Measurements from ENCODE around the gene ADGB.

Gene ADGB

GRCh38 chr6:146855889-146856288 lies 257.1 kb downstream of the ADGB start:
- no peak overlapping the region for H3K4me3 ChIP-seq (ENCODE audit: low read depth, low read length)
- no peak for DNase-seq (ENCODE audit: low read depth)
- TF ChIP-seq, protein P1, sequence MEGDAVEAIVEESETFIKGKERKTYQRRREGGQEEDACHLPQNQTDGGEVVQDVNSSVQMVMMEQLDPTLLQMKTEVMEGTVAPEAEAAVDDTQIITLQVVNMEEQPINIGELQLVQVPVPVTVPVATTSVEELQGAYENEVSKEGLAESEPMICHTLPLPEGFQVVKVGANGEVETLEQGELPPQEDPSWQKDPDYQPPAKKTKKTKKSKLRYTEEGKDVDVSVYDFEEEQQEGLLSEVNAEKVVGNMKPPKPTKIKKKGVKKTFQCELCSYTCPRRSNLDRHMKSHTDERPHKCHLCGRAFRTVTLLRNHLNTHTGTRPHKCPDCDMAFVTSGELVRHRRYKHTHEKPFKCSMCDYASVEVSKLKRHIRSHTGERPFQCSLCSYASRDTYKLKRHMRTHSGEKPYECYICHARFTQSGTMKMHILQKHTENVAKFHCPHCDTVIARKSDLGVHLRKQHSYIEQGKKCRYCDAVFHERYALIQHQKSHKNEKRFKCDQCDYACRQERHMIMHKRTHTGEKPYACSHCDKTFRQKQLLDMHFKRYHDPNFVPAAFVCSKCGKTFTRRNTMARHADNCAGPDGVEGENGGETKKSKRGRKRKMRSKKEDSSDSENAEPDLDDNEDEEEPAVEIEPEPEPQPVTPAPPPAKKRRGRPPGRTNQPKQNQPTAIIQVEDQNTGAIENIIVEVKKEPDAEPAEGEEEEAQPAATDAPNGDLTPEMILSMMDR (IDR thresholded peaks at IDR 0.05; ENCODE audit: low read depth, low read length, missing control alignments): no peak

DNA sequence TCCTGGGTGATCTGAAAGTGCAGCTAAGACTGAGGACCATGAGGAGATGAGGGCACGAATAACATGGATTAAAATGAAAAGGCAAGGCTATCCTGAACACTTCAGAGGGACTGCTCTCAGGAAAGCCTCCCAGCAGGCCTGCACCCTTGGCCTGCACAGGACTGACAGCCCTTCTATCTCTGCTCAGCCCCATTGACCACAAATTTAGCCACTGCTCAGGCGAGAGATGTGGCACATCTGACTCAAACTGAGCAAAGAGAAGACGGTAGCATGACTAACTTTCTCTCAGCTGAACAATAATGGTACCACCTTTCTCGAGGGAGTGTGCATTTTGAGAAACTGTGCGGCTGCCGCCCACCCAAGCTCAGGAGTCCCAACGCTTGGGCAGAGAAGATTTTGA lies 257.5 kb downstream of the ADGB start:
- no peak overlapping the region for H3K4me3 ChIP-seq (ENCODE audit: low read depth, low read length)
- no peak for DNase-seq (ENCODE audit: low read depth)
- TF ChIP-seq, protein P1 (IDR thresholded peaks at IDR 0.05; ENCODE audit: low read depth, low read length, missing control alignments): no peak

DNA sequence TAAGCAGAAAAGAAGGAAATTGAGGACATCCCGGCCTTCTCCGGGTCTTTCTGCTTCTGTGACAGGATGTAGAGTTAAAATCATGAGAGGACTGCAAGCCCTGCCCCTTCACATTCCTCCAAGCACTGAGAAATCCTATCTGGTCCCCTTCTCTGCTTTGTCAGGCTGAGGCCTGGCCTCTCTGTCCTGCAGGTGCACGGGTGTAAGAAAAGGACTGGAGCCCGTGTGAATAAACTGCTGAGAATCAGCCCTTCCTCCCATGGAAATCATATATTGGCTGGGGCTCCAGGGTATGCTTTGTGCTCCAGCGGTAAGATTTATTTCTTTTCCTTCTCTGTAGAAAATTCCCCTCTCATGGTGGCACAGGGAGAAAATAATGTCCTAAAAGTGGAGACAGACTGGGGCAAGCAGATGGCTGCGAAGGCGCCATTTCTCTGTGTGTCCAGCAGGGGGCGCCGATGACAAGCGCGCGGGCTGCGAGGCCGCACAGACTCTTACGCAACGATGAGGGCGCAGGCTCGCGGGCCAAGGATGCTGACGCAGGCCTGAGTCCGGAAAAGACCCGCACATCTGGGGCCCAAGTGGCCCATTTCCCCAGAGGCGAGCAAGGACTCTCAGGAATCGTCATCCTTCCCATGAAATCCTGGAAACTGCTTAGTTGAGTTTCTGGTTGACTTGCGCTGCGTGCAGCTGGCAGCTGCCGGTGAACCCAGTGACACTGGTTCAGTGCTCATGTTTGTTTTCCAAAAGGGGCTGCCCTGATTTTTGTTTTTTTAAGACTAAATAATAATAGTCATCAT lies 258.6 kb downstream of the ADGB start:
- peak overlapping the region; percentile 9 for H3K4me3 ChIP-seq (ENCODE audit: low read depth, low read length)
- TF ChIP-seq, protein P1 (IDR thresholded peaks at IDR 0.05; ENCODE audit: low read depth, low read length, missing control alignments): peak; percentile 95
- DNase-seq (ENCODE audit: low read depth): peak; percentile 8

- TF ChIP-seq, protein P1 (IDR thresholded peaks at IDR 0.05; ENCODE audit: low read depth, low read length, missing control alignments): no peak
- DNase-seq (ENCODE audit: low read depth): no peak
- no peak overlapping the region for H3K4me3 ChIP-seq (ENCODE audit: low read depth, low read length)
These were observed 259.2 kb downstream of the ADGB start for GRCh38 chr6:146857980-146858347.

- TF ChIP-seq, protein P1 (IDR thresholded peaks at IDR 0.05; ENCODE audit: low read depth, low read length, missing control alignments): no peak
- DNase-seq (ENCODE audit: low read depth): no peak
- H3K4me3 ChIP-seq (ENCODE audit: low read depth, low read length): no peak overlapping the region
These were observed 260.4 kb downstream of the ADGB start for GRCh38 chr6:146859206-146859605.

- TF ChIP-seq, protein P1 (IDR thresholded peaks at IDR 0.05; ENCODE audit: low read depth, low read length, missing control alignments): no peak
- H3K4me3 ChIP-seq (ENCODE audit: low read depth, low read length): no peak overlapping the region
- no peak for DNase-seq (ENCODE audit: low read depth)
These were observed 261.2 kb downstream of the ADGB start for GRCh38 chr6:146859795-146860495.
